Activated naive CD4-positive, alpha-beta T cell treated with anti-CD3 and anti-CD28 coated beads, Interleukin-2, amount 10 ng/mL, durations not matched to agents 7 days and 5 days (primary cell): ENCODE results near the gene CAGE1.
"Not testable (repeated sequence)": the region's sequence is repeated elsewhere in the genome, so short reads cannot be mapped to it uniquely, and the experiment has no call there.

ENCODE experiments used
- CTCF ChIA-PET: fragments of 350-600 bp; sonication (Branson Sonifier 250); formaldehyde crosslinking; loops from one replicate; lab custom pipeline; 2021; ENCODE audit warnings: antibody characterized with exemption; lab: Charles Lee
- DNase-seq: peaks from one replicate; pipeline ENCODE4 v3.0.0-alpha.2; 2020
- H3K27ac Mint-ChIP-seq: one replicate; pipeline ENCODE4 v1.8.0; 2021; ENCODE audit warnings: mild to moderate bottlenecking, moderate library complexity, mixed read lengths
- H3K27me3 Mint-ChIP-seq: one replicate; pipeline ENCODE4 v1.8.0; 2021; ENCODE audit warnings: mild to moderate bottlenecking, mixed read lengths
- H3K36me3 Mint-ChIP-seq: one replicate; pipeline ENCODE4 v1.8.0; 2021; ENCODE audit warnings: mixed read lengths
- H3K4me1 Mint-ChIP-seq: one replicate; pipeline ENCODE4 v1.8.0; 2021; ENCODE audit warnings: mixed read lengths
- H3K4me3 Mint-ChIP-seq: one replicate; pipeline ENCODE4 v1.8.0; 2021; ENCODE audit warnings: mild to moderate bottlenecking, moderate library complexity, mixed read lengths
- H3K9me3 Mint-ChIP-seq: one replicate; pipeline ENCODE4 v1.8.0; 2021; ENCODE audit warnings: mixed read lengths

The CAGE1 gene

DNA sequence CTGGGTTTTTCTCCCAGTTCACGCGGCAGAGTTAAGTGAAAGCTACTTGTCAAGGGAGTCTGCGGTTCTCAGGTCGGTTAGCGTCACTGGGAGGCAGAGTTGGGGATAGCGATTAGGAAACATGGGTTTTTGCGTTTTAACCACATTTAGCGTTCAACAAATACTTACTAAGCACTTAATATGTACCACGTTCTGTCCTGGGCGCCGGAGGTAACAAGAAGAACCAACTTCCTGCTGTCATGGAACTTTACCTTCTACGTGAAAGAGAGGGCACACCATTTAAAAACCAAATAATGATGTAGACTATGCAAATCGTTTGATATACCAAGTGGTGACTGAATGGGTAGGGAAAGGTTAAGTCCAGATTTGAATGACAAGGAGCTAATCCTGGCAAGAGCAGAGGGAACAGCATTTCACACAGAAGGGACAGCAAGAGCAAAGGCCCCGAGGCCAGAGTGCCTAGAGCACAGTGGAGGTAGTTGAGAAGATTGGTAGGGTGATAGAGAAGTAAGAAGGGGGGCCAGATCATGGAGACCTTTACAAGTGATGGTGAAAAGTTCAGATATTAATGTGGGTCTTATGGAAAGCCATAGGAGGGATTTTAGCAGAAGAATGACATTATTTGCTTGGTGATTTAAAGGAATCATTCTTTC, 810 bp upstream of the CAGE1 start:
- peak overlapping the region; percentile 81 for H3K4me3 Mint-ChIP-seq
- no peak for DNase-seq
- H3K36me3 Mint-ChIP-seq = peaks cover 25% of the 10 kb centered on the region

DNA sequence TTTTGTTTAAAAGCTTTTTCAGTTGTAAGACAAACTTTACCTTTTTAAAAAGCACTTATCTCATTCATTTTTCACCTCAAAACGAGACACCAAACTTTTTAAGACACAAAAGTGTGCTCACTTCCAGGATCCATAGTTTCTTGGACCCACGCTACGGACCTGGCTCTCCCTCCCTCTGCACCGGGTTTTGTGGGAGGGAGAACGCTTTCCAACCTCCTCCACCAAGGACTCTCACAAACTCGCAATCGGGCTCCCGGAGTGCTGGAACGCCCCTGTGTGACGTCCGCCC, 436 bp downstream of the CAGE1 start:
- Mint-ChIP-seq H3K4me1 (peaks cover 49% of the 10 kb centered on the region), H3K27me3 (peaks cover 3% of the 10 kb centered on the region), H3K36me3 (peaks cover 16% of the 10 kb centered on the region), H3K4me3 (peak overlapping the region; percentile 81), H3K9me3 (no peaks in the 10 kb centered on the region), H3K27ac (peak overlapping the region; percentile 97)
- DNase-seq = no peak
- CTCF ChIA-PET = interaction anchor here (0.9 to 2.6 kb wide), 3 partner anchors 72 to 201 kb away, joined by 3 to 14 read pairs (median 3); partner anchors contain the start of gene SNRNP48

More for the DNA sequence above, 810 bp upstream of the CAGE1 start:
- no peaks in the 10 kb centered on the region for H3K9me3 Mint-ChIP-seq
- H3K4me1 Mint-ChIP-seq = peaks cover 49% of the 10 kb centered on the region
- peak overlapping the region; percentile 97 for H3K27ac Mint-ChIP-seq
- CTCF ChIA-PET = interaction anchor here (1.0 to 2.6 kb wide), 2 partner anchors 87 to 115 kb away, joined by 4 to 14 read pairs; no protein-coding TSS in a partner anchor
- peaks cover 3% of the 10 kb centered on the region for H3K27me3 Mint-ChIP-seq

DNA sequence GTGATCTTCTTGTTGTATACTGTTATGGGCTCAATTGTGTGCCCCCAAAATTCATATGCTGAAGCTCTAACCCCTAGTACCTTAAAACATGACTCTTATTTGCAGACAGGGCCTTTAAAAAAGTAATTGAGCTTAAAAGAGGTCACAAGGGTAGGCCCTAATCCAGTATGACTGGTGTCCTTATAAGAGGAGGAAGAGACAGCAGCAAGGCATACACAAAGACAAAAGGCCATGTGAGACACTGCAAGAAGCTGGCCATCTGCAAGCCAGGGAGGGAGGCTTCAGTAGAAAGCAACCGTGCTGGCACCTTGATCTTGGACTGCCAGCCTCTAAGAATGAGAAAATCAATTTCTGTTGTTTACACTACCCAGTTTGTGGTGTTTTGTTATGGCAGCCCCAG, 8.4 kb downstream of the CAGE1 start:
- Mint-ChIP-seq H3K27me3 (peaks cover 5% of the 10 kb centered on the region), H3K4me1 (no peaks in the 10 kb centered on the region), H3K36me3 (no peaks in the 10 kb centered on the region), H3K9me3 (no peaks in the 10 kb centered on the region), H3K27ac (no peak overlapping the region), H3K4me3 (no peak overlapping the region)
- DNase-seq = no peak
- CTCF ChIA-PET = no interaction called here

DNA sequence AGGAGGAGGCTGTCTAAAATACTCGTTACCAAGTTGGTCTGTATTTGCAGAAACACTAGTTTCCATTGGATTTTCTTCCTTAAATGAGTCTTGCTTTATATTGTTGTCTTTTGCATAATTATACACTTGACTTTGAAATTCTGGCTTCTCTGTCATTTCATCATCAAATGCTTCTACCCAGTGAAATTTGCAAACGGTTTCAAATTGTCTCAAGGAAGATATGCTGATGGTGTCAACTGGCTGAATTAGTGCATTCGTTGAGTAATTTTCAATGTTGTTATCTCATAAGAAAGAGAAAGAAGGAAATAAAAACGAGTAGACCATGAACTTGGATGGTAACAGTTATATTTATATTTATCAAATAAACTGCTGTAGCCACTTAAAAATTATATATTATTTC, 10.8 kb downstream of the CAGE1 start:
- Mint-ChIP-seq H3K36me3 (no peaks in the 10 kb centered on the region), H3K4me3 (no peak overlapping the region), H3K27ac (no peak overlapping the region), H3K9me3 (no peaks in the 10 kb centered on the region), H3K4me1 (peaks cover 5% of the 10 kb centered on the region), H3K27me3 (peaks cover 5% of the 10 kb centered on the region)
- CTCF ChIA-PET = no interaction called here
- DNase-seq = no peak

DNA sequence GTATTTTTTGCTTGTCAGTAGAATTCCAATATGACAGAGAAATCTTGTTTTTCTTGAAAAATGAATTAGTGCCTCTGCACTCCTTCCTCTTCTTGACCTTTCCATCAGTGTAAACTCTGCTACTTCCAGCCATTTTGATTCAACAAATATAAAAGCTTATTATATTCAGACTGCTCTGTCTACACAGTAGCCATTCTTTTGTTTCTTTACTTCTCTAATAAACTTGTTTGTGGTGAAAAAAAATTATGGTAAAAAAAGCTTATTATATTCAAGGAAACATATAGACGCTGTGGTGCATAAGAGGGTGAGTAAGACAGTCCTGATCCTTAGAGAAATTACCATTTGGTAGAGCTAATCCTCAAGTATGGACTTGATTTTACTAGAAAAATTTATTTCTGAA, 11.6 kb downstream of the CAGE1 start:
- no peaks in the 10 kb centered on the region for H3K9me3 Mint-ChIP-seq
- H3K36me3 Mint-ChIP-seq = no peaks in the 10 kb centered on the region
- DNase-seq = no peak
- peaks cover 5% of the 10 kb centered on the region for H3K27me3 Mint-ChIP-seq
- H3K4me1 Mint-ChIP-seq = peaks cover 6% of the 10 kb centered on the region
- no peak overlapping the region for H3K27ac Mint-ChIP-seq
- no peak overlapping the region for H3K4me3 Mint-ChIP-seq
- CTCF ChIA-PET = no interaction called here

DNA sequence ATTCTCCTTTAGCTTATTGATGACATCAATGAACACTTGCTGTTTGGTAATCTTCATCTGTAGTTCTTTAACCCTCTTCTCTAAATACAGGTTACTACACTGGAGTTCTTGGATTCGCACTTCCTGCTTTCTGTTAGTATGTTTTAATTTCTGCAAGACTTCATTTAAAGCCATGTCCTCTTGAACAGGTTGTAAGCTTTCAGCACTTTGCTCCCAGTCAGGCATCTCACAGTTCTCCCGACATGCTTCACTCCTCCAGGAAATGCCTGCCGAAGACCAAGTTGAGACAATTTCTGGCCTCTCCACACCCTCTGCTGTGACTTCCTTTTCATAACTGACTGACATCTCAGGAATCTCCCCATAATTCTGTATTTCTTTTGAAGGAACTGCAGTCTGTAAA, 15.8 kb downstream of the CAGE1 start:
- no peak overlapping the region for H3K4me3 Mint-ChIP-seq
- H3K27me3 Mint-ChIP-seq = peaks cover 12% of the 10 kb centered on the region
- no peak for DNase-seq
- no peaks in the 10 kb centered on the region for H3K9me3 Mint-ChIP-seq
- peaks cover 6% of the 10 kb centered on the region for H3K4me1 Mint-ChIP-seq
- H3K27ac Mint-ChIP-seq = no peak overlapping the region
- H3K36me3 Mint-ChIP-seq = no peaks in the 10 kb centered on the region
- CTCF ChIA-PET = no interaction called here

DNA sequence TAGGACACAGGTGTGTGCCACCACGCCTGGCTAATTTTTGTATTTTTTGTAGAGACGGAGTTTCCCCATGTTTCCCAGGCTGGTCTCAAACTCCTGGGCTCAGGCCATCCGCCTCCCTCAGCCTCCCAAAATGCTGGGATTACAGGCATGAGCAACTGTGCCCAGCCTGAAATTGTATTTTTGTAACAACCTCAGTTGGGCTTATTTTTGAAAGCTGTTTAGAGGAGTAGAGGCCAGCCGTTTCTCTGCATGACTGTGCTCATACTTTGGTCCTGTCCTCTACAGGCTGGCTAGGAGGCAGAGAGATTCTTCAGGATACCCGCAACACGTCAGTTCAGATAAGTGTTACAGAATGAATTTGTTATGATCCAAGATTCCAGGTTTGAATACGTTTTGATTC, 22.1 kb downstream of the CAGE1 start:
- CTCF ChIA-PET = no interaction called here
- Mint-ChIP-seq H3K36me3 (no peaks in the 10 kb centered on the region), H3K27ac (no peak overlapping the region), H3K27me3 (peaks cover 12% of the 10 kb centered on the region), H3K4me3 (no peak overlapping the region), H3K4me1 (no peaks in the 10 kb centered on the region), H3K9me3 (no peaks in the 10 kb centered on the region)
- no peak for DNase-seq

DNA sequence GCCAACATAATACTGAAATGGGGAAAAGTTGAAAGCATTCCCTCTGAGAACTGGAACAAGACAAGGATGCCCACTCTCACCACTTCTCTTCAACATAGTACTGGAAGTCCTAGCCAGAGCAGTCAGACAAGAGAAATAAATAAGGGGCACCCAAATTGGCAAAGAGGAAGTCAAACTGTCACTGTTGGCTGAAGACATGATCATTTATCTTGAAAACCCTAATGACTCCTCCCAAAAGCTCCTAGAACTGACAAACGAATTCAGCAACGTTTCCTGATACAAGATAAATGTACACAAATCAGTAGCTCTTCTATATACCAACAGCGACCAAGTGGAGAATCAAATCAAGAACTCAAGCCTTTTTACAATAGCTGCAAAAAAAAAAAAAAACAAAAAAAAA, 37.6 kb downstream of the CAGE1 start:
- H3K27ac Mint-ChIP-seq, DNase-seq, H3K4me1 Mint-ChIP-seq, H3K4me3 Mint-ChIP-seq, H3K36me3 Mint-ChIP-seq, H3K9me3 Mint-ChIP-seq, CTCF ChIA-PET: not testable (repeated sequence)
- H3K27me3 Mint-ChIP-seq = peaks cover 31% of the 10 kb centered on the region

DNA sequence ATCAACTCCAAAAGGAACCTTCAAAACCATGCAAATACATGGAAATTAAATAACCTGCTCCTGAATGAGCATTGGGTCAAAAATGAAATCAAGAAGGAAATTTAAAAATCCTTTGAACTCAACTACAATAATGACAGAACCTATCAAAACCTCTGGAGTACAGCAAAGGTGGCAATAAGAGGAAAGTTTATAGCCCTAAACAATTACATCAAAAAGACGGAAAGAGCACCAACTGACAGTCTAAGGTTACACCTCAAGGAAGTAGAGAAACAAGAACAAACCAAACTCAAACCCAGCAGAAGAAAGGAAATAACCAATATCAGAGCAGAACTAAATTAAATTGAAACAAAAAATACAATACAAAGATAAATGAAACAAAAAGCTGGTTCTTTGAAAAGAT, 39.0 kb downstream of the CAGE1 start:
- CTCF ChIA-PET, H3K36me3 Mint-ChIP-seq, DNase-seq, H3K27ac Mint-ChIP-seq, H3K4me3 Mint-ChIP-seq, H3K9me3 Mint-ChIP-seq, H3K4me1 Mint-ChIP-seq: not testable (repeated sequence)
- peaks cover 31% of the 10 kb centered on the region for H3K27me3 Mint-ChIP-seq

DNA sequence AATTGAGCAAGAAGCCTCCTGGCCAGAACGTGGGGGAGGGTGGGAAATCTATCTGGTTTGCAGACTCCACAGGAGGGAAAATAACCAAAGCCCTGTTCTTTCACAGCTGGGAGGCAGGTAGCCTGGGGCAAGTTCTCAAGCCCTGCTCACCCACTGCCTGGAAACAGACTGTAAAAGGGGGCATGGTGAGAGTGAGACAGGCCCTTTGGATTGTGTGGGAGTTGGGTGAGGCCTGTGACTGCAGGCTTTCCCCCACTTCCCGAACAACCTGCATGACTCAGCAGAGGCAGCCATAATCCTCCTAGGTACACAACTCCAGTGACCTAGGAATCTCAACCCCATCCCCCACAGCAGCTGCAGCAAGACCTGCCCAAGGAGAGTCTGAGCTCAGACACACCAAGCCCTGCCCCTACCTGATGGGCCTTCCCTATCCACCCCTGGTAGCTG, 42.0 kb downstream of the CAGE1 start:
- H3K4me1 Mint-ChIP-seq, H3K36me3 Mint-ChIP-seq, H3K9me3 Mint-ChIP-seq, H3K27ac Mint-ChIP-seq, H3K4me3 Mint-ChIP-seq, DNase-seq, CTCF ChIA-PET: not testable (repeated sequence)
- peaks cover 29% of the 10 kb centered on the region for H3K27me3 Mint-ChIP-seq

DNA sequence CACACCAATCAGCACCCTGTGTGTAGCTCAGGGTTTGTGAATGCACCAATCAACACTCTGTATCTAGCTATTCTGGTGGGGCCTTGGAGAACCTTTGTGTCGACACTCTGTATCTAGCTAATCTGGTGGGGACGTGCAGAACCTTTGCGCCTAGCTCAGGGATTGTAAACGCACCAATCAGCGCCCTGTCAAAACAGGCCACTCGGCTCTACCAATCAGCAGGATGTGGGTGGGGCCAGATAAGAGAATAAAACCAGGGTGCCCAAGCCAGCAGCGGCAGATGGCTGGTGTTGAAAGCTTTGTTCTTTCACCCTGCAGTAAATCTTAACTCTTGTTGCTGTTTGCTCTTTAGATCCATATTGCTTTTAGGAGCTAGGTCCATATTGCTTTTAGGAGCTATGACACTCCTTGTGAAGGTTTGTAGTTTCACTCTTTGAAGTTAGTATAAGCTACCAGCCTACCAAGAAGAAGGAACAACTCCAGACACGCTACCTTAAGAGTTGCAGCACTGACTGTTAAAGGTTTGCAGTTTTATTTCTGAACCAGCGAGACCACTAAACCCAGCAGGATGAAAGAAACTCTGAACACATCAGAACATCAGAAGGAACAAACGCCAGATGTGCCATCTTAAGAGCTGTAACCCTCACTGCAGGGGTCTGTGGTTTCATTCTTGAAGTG, 44.6 kb downstream of the CAGE1 start:
- H3K27ac Mint-ChIP-seq, CTCF ChIA-PET, H3K36me3 Mint-ChIP-seq, DNase-seq, H3K9me3 Mint-ChIP-seq, H3K4me1 Mint-ChIP-seq, H3K4me3 Mint-ChIP-seq: not testable (repeated sequence)
- H3K27me3 Mint-ChIP-seq = peaks cover 18% of the 10 kb centered on the region

DNA sequence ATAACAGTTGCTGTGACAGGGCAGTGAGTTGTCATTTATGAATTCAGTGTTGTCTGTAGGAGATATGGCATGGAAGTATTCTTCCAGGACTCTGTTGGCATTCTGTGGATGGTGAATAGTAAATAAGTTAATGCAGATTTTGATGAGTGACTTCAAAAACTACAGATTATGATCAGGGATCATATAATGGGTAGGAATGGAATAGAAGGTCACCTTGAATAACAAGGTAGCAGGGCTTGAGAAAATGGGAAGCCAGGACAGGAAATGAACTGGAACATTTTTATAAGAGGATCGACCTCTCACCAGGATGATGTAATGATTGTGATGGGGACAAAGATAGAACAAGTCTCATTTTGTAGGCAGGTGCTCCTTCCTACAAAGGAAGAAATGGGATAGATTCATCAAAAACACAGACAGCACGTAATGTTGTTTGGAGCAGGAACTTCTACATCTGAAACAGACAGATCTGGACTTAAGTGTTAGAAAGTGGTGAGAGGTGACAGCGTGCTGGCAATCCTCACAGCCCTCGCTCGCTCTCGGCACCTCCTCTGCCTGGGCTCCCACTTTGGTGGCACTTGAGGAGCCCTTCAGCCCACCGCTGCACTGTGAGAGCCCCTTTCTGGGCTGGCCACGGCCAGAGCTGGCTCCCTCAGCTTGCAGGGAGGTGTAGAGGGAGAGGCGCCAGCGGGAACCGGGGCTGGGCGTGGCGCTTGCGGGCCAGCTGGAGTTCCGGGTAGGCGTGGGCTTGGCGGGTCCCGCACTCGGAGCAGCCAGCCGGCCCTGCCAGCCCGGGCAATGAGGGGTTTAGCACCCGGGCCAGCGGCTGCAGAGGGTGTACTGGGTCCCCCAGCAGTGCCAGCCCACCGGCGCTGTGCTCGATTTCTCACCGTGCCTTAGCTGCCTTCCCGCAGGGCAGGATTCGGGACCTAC, 45.7 kb downstream of the CAGE1 start:
- Mint-ChIP-seq H3K27ac (no peak overlapping the region), H3K36me3 (no peaks in the 10 kb centered on the region), H3K27me3 (peaks cover 15% of the 10 kb centered on the region), H3K9me3 (no peaks in the 10 kb centered on the region), H3K4me1 (peaks cover 5% of the 10 kb centered on the region), H3K4me3 (no peak overlapping the region)
- DNase-seq = no peak
- CTCF ChIA-PET = no interaction called here

DNA sequence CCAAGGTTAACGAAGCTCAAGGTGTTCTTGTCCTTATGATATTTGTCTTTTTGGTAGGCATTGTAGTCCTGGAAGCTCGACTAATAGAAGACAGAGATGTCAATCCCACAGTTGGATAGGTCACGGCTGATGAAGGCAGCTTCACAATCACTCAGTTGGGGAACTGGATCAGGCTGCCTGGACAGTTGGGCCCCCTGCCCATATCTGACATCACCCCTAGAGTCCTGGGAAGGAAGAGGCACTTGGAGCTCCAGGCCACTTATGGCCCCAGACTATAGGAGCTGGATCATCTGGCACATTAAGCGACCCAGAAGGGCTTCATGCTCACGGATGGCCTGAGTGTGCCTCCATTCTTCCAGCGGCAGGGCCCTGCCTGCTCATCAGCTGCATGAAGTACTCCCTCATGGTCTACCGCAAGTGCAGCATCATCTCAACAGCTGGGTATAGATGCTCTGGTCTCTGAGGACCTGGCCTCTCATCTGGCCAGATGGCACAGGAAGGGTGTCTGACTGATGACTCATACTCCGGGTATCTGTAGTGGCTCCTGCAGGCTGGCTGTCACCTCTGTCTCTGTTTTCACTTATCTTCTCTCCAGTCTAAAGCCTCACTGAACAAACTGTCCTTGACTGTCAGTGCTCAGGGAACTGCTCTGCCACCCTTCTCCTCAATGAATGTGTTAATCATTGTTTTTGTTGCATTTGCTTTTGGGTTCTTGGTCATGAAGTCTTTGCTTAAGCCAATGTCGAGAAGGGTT, 47.4 kb downstream of the CAGE1 start:
- Mint-ChIP-seq H3K4me3 (no peak overlapping the region), H3K9me3 (no peaks in the 10 kb centered on the region), H3K27me3 (peaks cover 15% of the 10 kb centered on the region), H3K4me1 (peaks cover 5% of the 10 kb centered on the region), H3K36me3 (no peaks in the 10 kb centered on the region), H3K27ac (no peak overlapping the region)
- no peak for DNase-seq
- CTCF ChIA-PET = interaction anchor here (1.3 kb wide), 1 partner anchor 67 kb away, joined by 4 read pairs; no protein-coding TSS in a partner anchor

DNA sequence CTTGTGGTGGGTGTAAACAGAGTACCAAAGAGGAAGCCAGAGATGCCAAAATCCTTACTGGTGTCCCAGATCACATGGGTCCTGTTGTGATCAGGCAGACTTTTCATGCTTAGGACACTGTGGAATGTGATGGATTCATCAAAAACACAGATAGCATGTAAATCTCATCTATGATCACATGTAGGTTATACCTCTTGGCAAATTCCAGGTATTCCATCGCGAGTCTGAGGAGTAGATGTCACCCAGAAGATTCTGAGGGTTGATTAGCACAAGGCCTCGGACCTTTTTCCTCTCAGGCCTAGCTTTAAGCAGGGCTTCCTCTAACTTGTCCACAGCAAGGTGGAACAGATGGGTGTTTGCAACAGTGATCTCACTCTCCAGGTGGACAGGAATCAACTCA, 48.3 kb downstream of the CAGE1 start:
- H3K27me3 Mint-ChIP-seq = peaks cover 16% of the 10 kb centered on the region
- peaks cover 5% of the 10 kb centered on the region for H3K4me1 Mint-ChIP-seq
- no peak overlapping the region for H3K27ac Mint-ChIP-seq
- DNase-seq = no peak
- no peak overlapping the region for H3K4me3 Mint-ChIP-seq
- H3K9me3 Mint-ChIP-seq = no peaks in the 10 kb centered on the region
- CTCF ChIA-PET = interaction anchor here (0.8 to 1.3 kb wide), 2 partner anchors 66 to 335 kb away, joined by 3 to 4 read pairs; no protein-coding TSS in a partner anchor
- no peaks in the 10 kb centered on the region for H3K36me3 Mint-ChIP-seq
